WTC11 (cell line): ENCODE results near the gene WSCD2. TPM values are rescaled to one million over a fixed set of nuclear protein-coding genes. Genes with fewer than 3 reads are reported as not detected.
A peak's percentile ranks its signal among the peaks of the same experiment; 100 is the strongest.

Experiments used
- ATAC-seq: fragments of 200-7000 bp; cut with Tn5 transposase; 2 replicates; pipeline ENCODE4 v1.10.0; 2021; ENCODE audit warnings: mild to moderate bottlenecking, moderate library complexity
- CTCF ChIA-PET: fragments of 300-600 bp; sonication (Branson Sonifier 250); formaldehyde crosslinking; loops from one replicate; lab custom pipeline; 2021; ENCODE audit warnings: antibody characterized with exemption; lab: Charles Lee
- POLR2A ChIA-PET: fragments of 350-600 bp; sonication (Branson Sonifier 250); formaldehyde crosslinking; loops from one replicate; lab custom pipeline; 2021; ENCODE audit warnings: antibody characterized with exemption; lab: Charles Lee
- DNase-seq: peaks from one replicate; pipeline ENCODE4 v3.0.0; 2021; ENCODE audit warnings: low spot score
- H3K27ac Mint-ChIP-seq: 2 replicates; pipeline ENCODE4 v1.8.0; 2021; ENCODE audit warnings: mixed read lengths
- H3K27me3 Mint-ChIP-seq: 2 replicates; pipeline ENCODE4 v1.8.0; 2021; ENCODE audit warnings: low read depth, mild to moderate bottlenecking, moderate library complexity, mixed read lengths
- H3K36me3 Mint-ChIP-seq: 2 replicates; pipeline ENCODE4 v1.8.0; 2021; ENCODE audit warnings: mixed read lengths
- H3K4me1 Mint-ChIP-seq: 2 replicates; pipeline ENCODE4 v1.8.0; 2022; ENCODE audit warnings: mixed read lengths
- H3K4me3 Mint-ChIP-seq: 2 replicates; pipeline ENCODE4 v1.8.0; 2021; ENCODE audit warnings: mild to moderate bottlenecking, moderate library complexity, mixed read lengths
- H3K9me3 Mint-ChIP-seq: 2 replicates; pipeline ENCODE4 v1.8.0; 2021; ENCODE audit warnings: mixed read lengths
- AR ChIP-seq: fragments of 250-450 bp; sonication (Bioruptor Pico); IDR thresholded peaks from 2 replicates; pipeline ENCODE4 v1.9.0; 2021; ENCODE audit warnings: mild to moderate bottlenecking
- ATF2 ChIP-seq: sonication (generic); formaldehyde crosslinking; IDR thresholded peaks from 2 replicates; pipeline ENCODE4 v1.8.1; 2022; ENCODE audit warnings: low read depth, missing genetic modification reagents, borderline replicate concordance
- CREM ChIP-seq: sonication (generic); formaldehyde crosslinking; IDR thresholded peaks from 2 replicates; pipeline ENCODE4 v1.8.1; 2022; ENCODE audit warnings: mild to moderate bottlenecking, missing genetic modification reagents, moderate library complexity
- JAZF1 ChIP-seq: fragments of 250-450 bp; sonication (Bioruptor Pico); IDR thresholded peaks from 2 replicates; pipeline ENCODE4 v1.9.0; 2021; ENCODE audit warnings: moderate library complexity, mild to moderate bottlenecking, inconsistent platforms
- PRDM15 ChIP-seq: sonication (generic); formaldehyde crosslinking; IDR thresholded peaks from 2 replicates; pipeline ENCODE4 v1.8.0; 2022; ENCODE audit warnings: missing genetic modification reagents
- SMAD4 ChIP-seq: sonication (generic); formaldehyde crosslinking; IDR thresholded peaks from 2 replicates; pipeline ENCODE4 v1.8.0; 2022; ENCODE audit warnings: mild to moderate bottlenecking, missing genetic modification reagents
- TCF7 ChIP-seq: sonication (generic); formaldehyde crosslinking; IDR thresholded peaks from 2 replicates; pipeline ENCODE4 v1.8.0; 2022; ENCODE audit warnings: mild to moderate bottlenecking, low read depth, missing genetic modification reagents, moderate library complexity
- USF1 ChIP-seq: sonication (generic); formaldehyde crosslinking; IDR thresholded peaks from 2 replicates; pipeline ENCODE4 v1.8.0; 2022; ENCODE audit warnings: mild to moderate bottlenecking, missing genetic modification reagents
- ZBTB21 ChIP-seq: sonication (generic); formaldehyde crosslinking; IDR thresholded peaks from 2 replicates; pipeline ENCODE4 v1.8.1; 2023; ENCODE audit warnings: mild to moderate bottlenecking, missing genetic modification reagents, borderline replicate concordance
- ZBTB43 ChIP-seq: sonication (generic); formaldehyde crosslinking; IDR thresholded peaks from 2 replicates; pipeline ENCODE4 v1.8.1; 2023; ENCODE audit warnings: mild to moderate bottlenecking, missing genetic modification reagents
- ZNF281 ChIP-seq: sonication (generic); formaldehyde crosslinking; IDR thresholded peaks from 2 replicates; pipeline ENCODE4 v1.8.0; 2023; ENCODE audit warnings: mild to moderate bottlenecking, missing genetic modification reagents
- ZNF416 ChIP-seq: fragments of 250-450 bp; sonication (Bioruptor Pico); IDR thresholded peaks from 2 replicates; pipeline ENCODE4 v1.9.0; 2021; ENCODE audit warnings: mild to moderate bottlenecking, inconsistent platforms
- ZNF671 ChIP-seq: fragments of 250-450 bp; sonication (Bioruptor Pico); IDR thresholded peaks from 2 replicates; pipeline ENCODE4 v1.8.0; 2021; ENCODE audit warnings: mild to moderate bottlenecking
- total RNA-seq: library from RNA; stranded (reverse); gene quantifications from 3 replicates; pipeline ENCODE4 v1.2.3, GENCODE V29; 2021

Gene WSCD2
- total RNA-seq, 1 experiment from 2014 or later: 1.1 TPM

- Mint-ChIP-seq H3K4me3 (no peak overlapping the region), H3K27ac (peak overlapping the region; percentile 6; the same call in 1 of the 2 replicates), H3K9me3 (no peaks in the 10 kb centered on the region), H3K4me1 (peaks cover 8% of the 10 kb centered on the region), H3K36me3 (no peaks in the 10 kb centered on the region), H3K27me3 (no peaks in the 10 kb centered on the region)
- no peak for ATAC-seq
- CTCF ChIA-PET: interaction anchor here (0.6 to 1.8 kb wide), 5 partner anchors 44 to 138 kb away, joined by 3 to 7 read pairs (median 4); no protein-coding TSS in a partner anchor
- TF ChIP-seq ZNF416: no peak
- TF ChIP-seq USF1: no peak
- TF ChIP-seq SMAD4 (CRISPR knock-in tag): no peak
- TF ChIP-seq ZNF281 (CRISPR knock-in tag): no peak
- no peak for TF ChIP-seq TCF7 (CRISPR knock-in tag)
- no peak for TF ChIP-seq AR (CRISPR knock-in tag)
- no peak for TF ChIP-seq ZNF671 (CRISPR knock-in tag)
- no peak for TF ChIP-seq ZBTB21
- no peak for TF ChIP-seq ZBTB43 (CRISPR knock-in tag)
- no peak for TF ChIP-seq JAZF1 (CRISPR knock-in tag)
- TF ChIP-seq ATF2 (CRISPR knock-in tag): no peak
- TF ChIP-seq CREM (CRISPR knock-in tag): no peak
- no peak for TF ChIP-seq PRDM15 (CRISPR knock-in tag)
- POLR2A ChIA-PET: no interaction called here
- no peak for DNase-seq
Measured at GRCh38 chr12:108191938-108192337, 62.9 kb downstream of the WSCD2 start.
